Right forelimb (tissue), 1 donor: ENCODE measurements around the gene GALNT1.

Experiments used
- DNase-seq: peaks from one replicate; pipeline ENCODE4 v3.0.0-alpha.2; 2018

Gene GALNT1

DNA sequence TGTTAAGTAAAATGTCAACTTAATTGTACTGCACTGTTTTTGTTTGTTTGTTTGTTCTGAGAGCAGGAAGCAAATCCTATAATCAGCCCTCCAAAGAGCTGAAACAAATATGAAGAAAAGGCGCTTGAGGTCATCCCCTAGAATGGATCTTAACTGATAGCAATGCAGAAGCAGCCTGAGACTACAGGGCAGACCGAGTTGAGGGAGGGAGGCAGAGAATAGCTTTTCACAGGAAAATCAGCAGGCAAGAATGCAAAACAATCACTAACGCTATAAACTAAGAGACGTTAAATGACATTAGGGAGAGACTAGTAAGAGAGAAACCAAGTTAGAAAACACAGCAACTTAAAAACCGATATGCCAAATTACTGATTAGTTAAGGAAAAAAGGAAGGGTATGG, 37.2 kb downstream of the GALNT1 start:
- no peak for DNase-seq

DNA sequence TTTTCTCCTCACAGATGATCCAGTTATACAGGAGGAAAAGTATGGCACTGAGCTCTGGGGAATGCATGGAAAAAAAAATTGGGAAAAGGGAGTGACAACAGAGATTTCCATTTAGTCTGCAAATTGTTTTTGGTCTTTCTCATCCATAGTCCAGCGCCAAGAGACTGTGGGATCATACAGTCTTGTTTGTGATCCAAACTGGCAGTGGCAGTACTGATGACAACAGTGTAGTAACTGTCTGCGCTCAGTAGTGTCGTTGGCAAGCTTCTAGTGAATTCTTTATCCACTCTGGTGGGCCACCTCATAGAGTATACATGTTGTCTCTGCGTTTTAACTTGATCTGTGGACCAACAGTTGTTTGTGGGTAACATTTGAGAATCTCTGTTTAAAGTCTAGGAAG, 37.9 kb downstream of the GALNT1 start:
- no peak for DNase-seq

DNA sequence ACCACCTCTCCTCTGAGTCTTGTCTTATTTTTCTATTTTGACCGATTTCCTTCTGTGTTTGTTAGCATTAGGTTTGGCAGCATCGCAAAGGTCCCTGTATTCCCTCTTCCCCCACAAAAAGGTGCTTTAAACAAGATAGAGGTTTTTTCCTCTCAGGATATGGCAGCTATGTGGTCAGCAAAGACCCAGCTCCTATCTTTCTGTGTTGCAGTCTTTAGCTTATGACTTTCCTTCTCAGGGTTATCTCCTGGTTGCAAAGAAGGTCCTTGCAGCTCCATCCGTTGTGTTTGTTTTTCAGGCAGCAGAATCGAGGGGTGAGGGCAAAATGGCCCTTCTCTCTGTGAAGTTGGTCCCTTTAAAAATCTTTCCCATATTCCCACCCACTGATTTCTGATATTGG, 38.4 kb downstream of the GALNT1 start:
- DNase-seq, result no peak

DNA sequence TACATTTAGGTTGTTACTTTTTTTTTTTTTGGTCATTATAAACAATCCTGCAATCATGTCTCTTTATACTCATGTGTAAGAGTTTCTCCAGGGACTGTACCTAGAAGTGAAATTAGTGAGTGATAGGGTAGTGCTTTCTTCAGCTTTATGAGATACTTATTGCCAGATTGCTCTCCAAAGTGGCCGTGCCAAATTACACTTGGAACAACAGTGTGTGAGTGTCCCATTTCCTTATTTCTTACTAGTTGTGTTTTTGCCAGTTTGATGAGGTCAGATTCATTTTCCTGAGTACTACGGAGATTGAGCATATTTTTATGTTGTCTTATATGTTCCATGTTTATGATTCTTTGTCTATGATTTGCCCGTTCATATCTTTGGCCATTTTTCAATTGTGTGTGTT, 39.2 kb downstream of the GALNT1 start:
- no peak for DNase-seq

DNA sequence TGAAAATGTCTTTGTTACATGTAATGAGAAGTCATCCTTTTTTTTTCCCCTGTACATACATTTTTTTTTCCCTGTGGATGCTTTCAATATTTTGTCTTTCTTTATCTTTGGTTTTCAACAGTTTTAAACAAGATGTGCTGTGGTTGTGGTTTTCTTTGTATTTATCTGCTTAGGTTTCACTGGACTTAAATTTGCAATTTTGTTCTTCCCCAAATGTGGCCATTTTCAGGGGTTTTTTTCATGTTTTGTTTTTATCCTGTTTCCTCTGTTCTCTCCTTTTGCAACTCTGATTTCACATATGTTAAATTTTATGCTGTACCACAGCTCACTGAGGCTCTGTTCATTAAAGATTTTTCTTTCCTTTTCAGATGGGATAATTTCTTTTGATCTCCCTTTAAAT, 41.7 kb downstream of the GALNT1 start:
- no peak for DNase-seq

DNA sequence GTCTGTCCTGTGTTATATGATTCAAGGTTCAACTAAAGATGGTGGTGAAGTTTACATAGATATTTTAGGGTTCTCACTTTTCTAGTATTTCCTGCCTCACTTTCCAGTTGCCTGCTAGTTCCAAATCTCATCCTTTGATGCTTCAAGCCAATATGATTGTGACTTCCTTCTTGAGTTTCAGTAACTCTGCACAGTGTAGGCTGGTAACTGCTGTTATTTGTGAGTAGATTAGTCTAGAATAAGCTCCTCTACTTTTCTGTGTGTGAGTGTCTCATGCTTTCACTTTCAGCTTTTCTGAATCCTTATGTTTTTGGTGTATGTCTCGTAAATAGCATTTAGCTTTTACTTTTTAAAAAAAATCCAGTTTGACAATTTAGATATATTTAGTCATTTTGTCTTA, 42.6 kb downstream of the GALNT1 start:
- DNase-seq, result no peak

DNA sequence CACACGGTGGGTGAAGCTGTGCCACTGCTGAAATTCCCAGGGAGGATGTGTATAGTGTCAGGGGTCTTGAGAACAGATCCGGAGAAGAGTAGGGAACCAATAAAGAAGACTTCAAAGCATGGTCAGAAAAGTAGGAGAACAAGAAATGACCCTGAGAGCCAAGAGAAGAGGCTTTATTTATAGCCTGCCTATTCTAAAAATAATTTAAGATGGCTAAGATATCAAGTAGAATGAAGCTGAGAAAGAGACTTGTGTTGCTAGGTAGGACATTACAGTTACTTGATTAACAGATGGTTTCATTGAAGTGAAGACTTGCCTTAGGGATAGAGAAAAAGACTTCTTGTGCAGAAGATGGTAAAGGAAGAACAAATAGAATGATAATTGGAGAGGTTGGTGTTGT, 43.7 kb downstream of the GALNT1 start:
- DNase-seq, result no peak

DNA sequence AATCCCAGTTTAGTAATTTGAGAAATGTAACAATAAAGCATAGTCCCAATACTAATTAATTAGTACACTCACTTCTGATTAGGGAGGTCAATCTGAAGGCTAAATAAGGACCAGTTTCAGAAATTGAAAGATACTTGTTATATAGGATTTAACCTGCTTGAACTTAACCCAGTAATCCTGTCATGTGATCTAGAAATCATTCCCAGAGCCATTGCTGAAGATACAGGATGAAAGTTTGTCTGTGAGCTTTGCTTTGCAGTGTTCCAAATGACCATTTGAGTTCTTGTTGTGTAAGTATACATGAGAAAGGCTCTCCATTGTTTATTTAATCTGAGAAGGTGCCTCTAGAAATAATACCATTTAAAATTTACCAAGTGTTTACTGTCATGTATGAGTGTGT, 52.2 kb downstream of the GALNT1 start:
- no peak for DNase-seq

DNA sequence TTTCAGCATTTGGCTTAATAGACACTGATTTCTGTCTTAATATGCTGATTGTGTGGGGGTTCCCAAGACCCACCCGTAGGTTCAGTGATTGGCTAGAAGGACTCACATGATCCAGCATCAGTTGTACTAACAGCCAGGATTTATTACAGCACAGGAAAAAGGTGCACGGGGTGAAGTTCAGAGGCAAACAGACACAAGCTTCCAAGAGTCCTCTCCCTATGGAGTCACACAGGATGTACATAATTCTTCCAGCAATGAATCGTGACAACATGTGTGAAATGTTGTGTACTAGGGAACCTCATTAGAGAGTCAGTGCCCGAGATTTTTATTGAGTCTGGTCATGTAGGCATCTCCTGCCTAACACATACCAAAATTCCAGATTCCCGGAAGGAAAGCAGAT, 52.8 kb downstream of the GALNT1 start:
- no peak for DNase-seq

DNA sequence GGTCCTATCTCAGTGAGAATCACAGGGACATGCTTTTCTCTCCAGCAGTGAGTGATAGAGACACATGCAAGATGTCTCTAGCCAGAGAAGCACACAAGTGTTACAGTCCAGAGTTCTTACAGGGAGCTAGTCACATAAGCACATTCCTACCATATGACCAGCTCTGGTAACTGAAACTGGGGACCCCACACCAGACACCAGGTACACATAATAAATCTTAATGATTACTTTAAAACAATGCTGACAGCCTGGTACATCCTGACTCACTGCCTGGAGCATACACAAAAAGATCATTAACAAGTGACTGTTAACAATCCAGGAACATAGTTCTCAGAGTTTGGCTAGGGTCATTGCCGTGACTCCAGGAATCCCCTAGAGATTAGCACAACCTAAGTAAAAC, 53.6 kb downstream of the GALNT1 start:
- DNase-seq, result no peak

DNA sequence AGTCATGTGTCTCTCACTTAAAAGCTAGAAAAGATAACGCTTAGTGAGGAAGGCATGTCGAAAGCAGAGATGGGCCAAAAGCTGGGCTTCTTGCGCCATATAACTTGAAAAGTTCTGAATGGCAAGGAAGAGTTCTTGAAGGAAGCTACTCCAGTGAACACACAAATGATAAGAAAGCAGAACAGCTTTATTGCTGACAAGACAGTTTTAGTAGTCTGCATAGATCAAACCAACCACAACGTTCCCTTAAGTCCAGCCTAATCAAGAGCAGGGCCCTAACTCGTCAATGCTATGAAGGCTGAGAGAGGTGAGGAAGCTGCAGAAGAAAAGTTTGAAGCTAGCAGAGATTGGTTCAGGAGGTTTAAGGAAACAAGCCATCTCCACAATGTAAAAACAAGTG, 55.7 kb downstream of the GALNT1 start:
- no peak for DNase-seq

DNA sequence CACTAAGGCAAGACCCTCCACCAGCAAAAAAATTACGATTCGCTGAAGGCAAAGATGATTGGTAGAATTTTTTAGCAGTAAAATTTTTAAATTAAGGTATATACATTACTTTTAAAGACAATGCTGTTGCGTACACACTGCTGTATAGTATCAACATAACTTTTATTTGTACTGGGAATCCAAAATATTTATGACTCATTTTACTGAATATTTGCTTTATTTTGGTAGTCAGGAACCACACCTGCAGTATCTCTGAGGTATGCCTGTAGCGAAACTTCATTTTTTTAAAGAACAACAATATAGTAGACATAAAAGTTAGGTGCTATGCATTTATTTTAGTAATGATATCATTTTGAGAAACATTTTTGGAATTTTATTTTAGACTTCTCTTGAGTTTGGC, 57.8 kb downstream of the GALNT1 start:
- DNase-seq, result no peak

DNA sequence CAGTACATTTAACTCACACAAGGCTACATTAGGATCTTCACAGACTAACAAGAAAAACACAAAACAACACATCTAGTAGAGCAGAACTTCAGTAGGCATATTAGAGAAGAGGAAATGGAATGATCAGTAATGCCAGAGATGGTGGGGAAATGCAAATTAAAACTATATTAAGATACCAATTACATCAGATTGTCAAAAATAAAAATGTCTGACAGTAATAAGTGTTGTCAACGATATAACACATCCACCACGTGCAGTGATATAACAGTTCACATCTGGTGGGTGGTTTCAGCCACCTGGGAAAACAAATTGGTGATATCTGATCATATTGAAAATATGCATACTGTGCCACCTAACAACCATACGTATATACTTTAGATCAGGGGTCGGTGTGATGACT, 59.9 kb downstream of the GALNT1 start:
- DNase-seq, result no peak

DNA sequence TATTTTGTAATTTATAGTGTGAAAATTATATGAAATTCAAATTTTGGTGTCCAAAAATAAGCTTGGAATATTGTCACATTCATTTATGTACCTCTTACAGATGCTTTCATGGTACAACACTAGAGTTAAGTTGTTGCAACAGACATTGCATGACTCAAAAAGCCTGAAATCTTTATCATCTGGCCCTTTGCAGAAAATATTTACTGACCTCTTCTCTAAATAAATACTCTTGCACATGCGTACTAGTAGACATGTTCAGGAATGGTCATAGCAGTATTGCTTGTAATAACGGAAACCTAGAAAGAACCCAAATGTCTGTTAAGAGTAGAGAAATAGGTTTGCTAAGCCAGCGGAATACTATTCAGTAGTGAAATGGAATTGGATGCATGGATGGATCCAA, 60.4 kb downstream of the GALNT1 start:
- no peak for DNase-seq

DNA sequence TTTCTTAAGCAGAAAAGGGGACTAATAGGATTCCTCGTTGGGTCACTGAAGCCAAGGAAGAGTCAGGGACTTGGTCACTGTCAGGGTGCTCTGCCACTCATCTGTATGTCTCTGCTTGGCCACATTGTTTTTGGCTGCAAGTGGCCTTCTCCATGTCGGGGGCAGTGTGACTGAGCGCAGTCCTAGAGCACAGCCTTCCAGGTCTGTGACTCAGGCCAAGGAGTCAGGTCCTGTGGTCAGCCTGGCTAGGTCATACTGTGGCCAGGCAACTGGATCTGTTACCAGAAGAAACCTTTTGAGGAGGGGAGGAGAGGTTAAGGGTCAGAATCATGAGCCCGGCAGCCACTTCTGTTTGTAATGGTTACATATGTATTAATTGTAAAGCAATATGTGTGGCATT, 61.3 kb downstream of the GALNT1 start:
- no peak for DNase-seq

DNA sequence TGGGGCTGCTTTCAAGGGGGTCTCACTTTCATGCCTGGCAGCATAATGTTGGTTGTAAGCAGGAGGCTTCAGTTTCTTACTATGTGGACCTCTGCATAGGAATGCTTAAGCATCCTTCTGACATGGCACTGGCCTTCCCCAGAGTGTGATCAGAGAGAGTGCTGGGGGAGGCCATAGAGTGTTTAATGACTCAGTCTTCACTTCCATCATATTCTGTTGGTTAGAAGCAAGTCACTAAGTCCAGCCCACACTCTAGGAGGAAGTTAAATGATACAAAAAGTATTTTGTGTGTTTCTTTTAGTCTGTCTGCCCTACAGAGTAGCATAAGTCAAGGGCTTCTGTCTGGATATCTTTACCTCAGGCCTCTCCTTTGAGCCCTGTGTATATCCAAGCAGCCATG, 64.9 kb downstream of the GALNT1 start:
- DNase-seq, result no peak

DNA sequence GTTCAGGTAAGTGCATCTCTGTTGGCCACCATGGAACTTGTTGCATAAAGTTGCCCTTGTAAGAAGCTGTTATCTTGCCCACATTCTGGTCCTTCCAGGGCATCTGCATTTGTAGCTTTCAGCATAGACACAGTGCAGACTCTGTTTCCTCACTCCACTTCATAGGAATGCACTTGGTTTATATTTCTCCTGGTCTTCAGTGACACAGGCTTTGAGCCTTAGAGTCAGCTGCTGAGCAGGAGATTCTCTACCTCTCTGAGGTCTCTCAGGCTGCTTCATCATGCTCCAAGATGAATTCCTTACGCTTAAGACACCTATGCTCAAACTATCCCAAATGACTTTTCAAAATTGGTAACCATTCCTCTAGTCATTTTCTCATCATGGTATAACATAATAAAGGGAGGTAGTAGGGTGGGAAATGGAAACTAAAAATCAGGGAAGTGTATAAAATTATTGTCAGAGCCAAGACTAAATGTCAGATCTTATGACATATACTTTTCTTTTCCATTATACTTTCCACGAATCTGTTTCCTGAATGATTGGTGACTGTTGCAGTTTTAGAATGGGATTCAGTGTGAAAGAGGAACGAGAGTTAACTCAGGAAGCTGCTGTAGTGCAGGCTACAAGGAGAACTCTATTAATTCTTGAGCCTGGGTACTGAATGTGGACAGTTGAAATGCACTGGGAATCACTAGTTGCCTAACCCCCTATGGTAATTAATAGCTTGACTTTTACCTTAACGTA, 72.0 kb downstream of the GALNT1 start:
- DNase-seq, result no peak

DNA sequence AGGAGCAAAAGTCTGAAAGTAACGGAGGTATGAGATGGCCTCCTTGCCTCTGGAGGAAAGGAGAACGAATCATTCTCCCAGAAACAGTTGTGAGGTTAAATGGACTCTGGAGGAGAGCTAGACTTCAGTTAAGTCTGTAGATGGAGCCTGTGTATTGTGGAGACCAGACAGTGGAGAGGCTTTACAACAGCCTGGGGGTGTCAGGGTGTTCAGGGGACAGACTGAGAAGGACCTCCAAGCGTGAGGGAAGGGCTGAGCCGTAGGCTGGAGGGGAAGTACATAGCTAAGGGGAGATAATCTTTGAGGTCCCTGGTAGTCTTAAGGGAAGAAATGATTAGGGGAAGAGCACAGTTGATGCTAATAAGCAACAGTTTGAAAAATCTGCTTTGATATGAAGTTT, 76.6 kb downstream of the GALNT1 start:
- no peak for DNase-seq

DNA sequence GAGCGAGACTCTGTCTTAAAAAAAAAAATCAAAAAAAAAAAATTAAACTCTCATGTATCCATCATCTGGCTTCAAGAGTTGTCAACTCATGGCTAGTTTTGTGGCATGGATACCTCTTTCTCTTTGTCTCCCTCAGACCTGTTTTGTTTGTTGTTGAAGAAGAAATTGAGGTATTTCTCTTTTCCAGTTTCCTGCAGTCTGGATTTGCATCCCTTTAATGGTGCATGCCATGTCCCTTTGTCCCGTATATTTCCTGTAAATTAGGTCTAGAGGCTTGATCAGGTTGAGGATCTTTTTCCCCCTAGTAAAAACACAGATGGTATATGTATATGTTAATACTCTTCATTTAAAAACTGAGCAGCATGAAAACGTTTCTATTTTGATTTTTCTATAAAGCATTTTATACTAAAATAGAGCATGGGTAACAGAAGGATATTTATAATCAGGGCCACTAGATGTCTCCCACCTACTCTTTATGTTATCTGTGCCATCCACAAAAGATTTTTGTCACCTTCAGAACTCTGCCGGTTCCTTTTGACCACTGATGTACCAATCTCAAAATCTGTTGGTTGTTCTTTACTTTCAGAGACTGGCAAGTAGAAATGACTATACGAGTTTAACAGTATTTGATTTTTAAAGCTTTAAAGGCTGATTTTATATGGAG, 80.1 kb downstream of the GALNT1 start:
- DNase-seq, result no peak

DNA sequence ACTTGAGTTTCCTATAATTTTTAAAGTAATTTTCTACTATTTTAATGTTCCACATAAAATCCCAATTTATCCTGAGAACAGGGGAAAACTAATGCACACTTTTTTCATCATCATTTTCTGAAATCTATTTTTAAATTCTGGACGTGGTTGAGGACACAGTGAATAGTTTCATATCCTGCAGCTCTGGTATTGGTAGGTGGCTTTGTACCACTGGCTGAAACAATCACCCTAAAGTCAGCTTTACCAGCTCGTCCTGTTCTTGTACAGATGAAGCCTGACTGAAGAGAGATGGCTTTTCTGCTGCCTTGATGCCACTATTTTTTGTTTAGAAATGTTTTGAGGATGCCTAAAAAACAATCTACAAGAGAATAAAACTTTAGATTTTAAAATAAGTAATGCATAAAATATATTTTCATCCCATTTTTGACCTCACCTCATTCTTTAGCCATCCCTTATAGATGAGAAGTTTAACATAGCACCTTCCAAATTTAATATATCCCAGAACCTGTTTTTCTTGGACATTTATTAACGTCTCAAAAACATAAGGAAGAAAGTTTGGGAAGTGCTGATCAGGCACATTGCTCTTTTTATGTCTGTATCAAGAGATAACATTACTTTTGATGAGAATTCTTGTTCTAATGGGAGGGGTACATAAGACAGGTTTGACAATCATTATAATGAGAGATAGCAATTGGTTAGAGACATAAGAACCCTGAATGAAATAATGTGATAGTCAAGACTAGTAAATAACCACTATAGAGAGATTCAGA, 80.9 kb downstream of the GALNT1 start:
- no peak for DNase-seq

DNA sequence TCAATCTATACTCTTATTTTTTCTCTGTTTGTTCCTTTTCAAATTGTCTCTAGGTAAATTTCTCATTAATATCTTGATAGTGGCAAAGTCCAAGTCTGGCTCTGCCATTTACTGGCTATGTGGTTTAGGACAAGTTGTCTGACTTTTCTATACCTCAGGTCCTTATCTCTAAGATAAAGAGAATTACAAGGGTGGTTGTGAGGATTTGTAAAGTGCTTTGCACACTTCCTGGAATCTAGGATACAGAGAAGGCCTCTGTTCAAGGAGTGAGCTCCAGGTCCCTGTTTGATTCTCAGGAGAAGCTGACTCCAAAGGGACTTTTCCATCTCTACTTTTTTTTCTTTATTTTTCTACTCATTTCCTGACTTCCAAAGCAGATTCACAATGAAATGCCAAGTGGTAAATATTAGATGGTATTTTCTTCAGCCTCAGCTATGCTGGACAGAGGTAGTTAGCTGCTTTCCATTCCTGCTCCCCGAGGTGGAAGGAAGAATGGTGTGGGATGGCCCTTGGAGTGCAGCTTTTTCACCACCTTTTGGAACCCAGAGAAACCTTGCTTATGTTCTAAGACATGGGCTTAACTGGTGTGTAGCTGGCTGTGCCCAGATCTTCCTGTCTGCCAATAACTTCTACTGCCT, 90.5 kb downstream of the GALNT1 start:
- DNase-seq, result no peak

DNA sequence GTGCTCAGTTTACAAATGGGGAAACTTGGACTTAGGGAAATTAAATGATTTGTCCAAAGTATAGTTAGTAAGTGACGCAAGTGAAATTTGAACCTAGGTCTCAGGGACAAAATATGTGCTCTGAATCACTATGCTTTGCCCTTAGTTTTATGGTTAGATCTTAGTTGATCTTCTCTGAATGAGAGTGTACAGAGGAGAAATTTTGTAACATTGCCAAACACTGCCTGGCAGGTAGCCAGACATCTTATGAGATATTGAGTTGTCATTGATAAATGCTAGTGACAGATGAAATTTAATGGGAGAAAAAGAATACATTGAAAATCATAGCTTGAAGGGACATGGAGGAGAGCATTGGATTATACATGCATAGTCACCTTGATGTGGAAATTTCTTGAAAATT, 91.4 kb downstream of the GALNT1 start:
- no peak for DNase-seq

DNA sequence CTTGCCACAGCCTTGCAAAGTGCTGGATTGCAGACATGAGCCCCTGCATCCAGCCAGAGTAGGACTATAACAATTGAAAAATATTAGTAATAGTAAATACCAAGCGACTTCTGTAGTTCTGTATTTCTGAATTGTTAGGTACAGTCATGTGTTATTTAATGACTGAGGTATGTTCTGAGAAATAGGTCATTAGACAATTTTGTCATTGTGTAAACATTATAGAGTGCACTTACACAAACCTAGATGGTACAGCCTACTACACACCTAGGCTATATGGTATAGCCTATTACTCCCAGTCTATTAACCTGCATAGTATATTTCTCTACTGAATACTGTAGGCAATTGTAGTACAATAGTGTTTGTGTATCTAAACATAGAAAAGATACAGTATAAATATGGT, 92.1 kb downstream of the GALNT1 start:
- no peak for DNase-seq

DNA sequence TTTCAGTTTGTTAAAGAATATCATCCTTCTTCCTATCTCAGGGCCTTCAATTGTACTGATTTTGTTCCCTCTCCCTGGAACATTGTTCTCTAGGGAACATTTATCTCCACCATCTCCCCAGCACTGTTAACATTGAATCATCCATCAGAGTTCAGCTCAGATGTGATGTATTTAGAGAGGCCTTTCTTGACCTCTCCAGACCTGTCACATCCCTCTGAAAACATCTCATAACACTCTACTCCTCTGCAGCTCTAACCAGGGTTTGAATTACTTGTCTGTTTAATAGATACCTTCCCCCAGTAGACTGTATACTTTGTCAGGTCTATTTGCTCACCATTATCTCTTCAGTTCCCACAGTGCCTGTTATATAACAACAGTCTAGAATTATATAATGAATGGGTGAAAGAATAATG, 98.6 kb downstream of the GALNT1 start:
- DNase-seq, result no peak
